H9 (cell line): ENCODE measurements around the gene ZDHHC19. TPM values are rescaled to one million over a fixed set of nuclear protein-coding genes. Genes with fewer than 3 reads are reported as not detected.

Source experiments
- DNase-seq: peaks from one replicate; pipeline ENCODE4 v3.0.0-alpha.2; 2017
- H2AFZ ChIP-seq: one replicate; pipeline ENCODE4 v1.6.1; 2013; ENCODE audit warnings: mild to moderate bottlenecking, low read length, control low read depth, moderate library complexity
- H2AK5ac ChIP-seq: 2 replicates; pipeline ENCODE4 v1.6.1; 2013; ENCODE audit warnings: low read length, control low read depth, mixed read lengths; ENCODE audit not compliant: insufficient read length
- H2BK120ac ChIP-seq: one replicate; pipeline ENCODE4 v1.6.1; 2013; ENCODE audit warnings: low read depth, mild to moderate bottlenecking, low read length, control low read depth, inconsistent platforms; ENCODE audit not compliant: poor library complexity, severe bottlenecking
- H2BK12ac ChIP-seq: 2 replicates; pipeline ENCODE4 v1.6.1; 2013; ENCODE audit warnings: low read length, control low read depth, mixed read lengths, low read depth; ENCODE audit not compliant: insufficient read length
- H2BK15ac ChIP-seq: 2 replicates; pipeline ENCODE4 v1.6.1; 2013; ENCODE audit warnings: low read depth, low read length, control low read depth
- H2BK20ac ChIP-seq: one replicate; pipeline ENCODE4 v1.6.1; 2013; ENCODE audit warnings: low read depth, mild to moderate bottlenecking, low read length, control low read depth, inconsistent platforms; ENCODE audit not compliant: poor library complexity, severe bottlenecking
- H2BK5ac ChIP-seq: 2 replicates; pipeline ENCODE4 v1.6.1; 2013; ENCODE audit warnings: low read length, control low read depth, mixed read lengths; ENCODE audit not compliant: insufficient read length
- H3K14ac ChIP-seq: 2 replicates; pipeline ENCODE4 v1.6.1; 2013; ENCODE audit warnings: low read length, control low read depth; ENCODE audit not compliant: insufficient read depth
- H3K18ac ChIP-seq: 2 replicates; pipeline ENCODE4 v1.6.1; 2013; ENCODE audit warnings: low read depth, mild to moderate bottlenecking, mixed read lengths, low read length, control low read depth; ENCODE audit not compliant: insufficient read length
- H3K23ac ChIP-seq: 2 replicates; pipeline ENCODE4 v1.6.1; 2013; ENCODE audit warnings: low read length, control low read depth, mixed read lengths, low read depth; ENCODE audit not compliant: insufficient read length
- H3K23me2 ChIP-seq: 2 replicates; pipeline ENCODE4 v1.6.1; 2013; ENCODE audit warnings: low read depth, mild to moderate bottlenecking, mixed read lengths, low read length, control low read depth; ENCODE audit not compliant: insufficient read length, poor library complexity, severe bottlenecking
- H3K27ac ChIP-seq: 2 replicates; pipeline ENCODE4 v1.5.1; 2013; ENCODE audit warnings: low read length, control low read depth, mixed read lengths, low read depth; ENCODE audit not compliant: insufficient read length
- H3K27me3 ChIP-seq: 2 replicates; pipeline ENCODE4 v1.6.1; 2013; ENCODE audit warnings: low read length, control low read depth, inconsistent platforms; ENCODE audit not compliant: insufficient read depth
- H3K4ac ChIP-seq: 2 replicates; pipeline ENCODE4 v1.6.1; 2013; ENCODE audit warnings: low read depth, mild to moderate bottlenecking, control low read depth, inconsistent platforms, low read length, moderate library complexity
- H3K4me1 ChIP-seq: 2 replicates; pipeline ENCODE4 v1.6.1; 2013; ENCODE audit warnings: low read length, control low read depth, inconsistent platforms; ENCODE audit not compliant: insufficient read depth
- H3K4me2 ChIP-seq: 2 replicates; pipeline ENCODE4 v1.6.1; 2013; ENCODE audit warnings: low read length, control low read depth, mixed read lengths; ENCODE audit not compliant: insufficient read length, insufficient read depth
- H3K56ac ChIP-seq: 2 replicates; pipeline ENCODE4 v1.6.1; 2013; ENCODE audit warnings: low read depth, mild to moderate bottlenecking, mixed read lengths, low read length, control low read depth; ENCODE audit not compliant: insufficient read length
- H3K79me1 ChIP-seq: 2 replicates; pipeline ENCODE4 v1.6.1; 2013; ENCODE audit warnings: low read depth, mild to moderate bottlenecking, moderate library complexity, low read length, control low read depth, inconsistent platforms; ENCODE audit not compliant: insufficient read depth, poor library complexity, severe bottlenecking
- H3K79me2 ChIP-seq: 2 replicates; pipeline ENCODE4 v1.6.1; 2013; ENCODE audit warnings: low read length, control low read depth, inconsistent platforms; ENCODE audit not compliant: insufficient read depth
- H3K9ac ChIP-seq: 2 replicates; pipeline ENCODE4 v1.6.1; 2013; ENCODE audit warnings: low read length, control low read depth, mixed read lengths; ENCODE audit not compliant: insufficient read length; ENCODE audit errors: extremely low read depth
- H3K9me3 ChIP-seq: one replicate; pipeline ENCODE4 v1.6.1; 2013; ENCODE audit warnings: low read depth, low read length, inconsistent platforms; ENCODE audit not compliant: control insufficient read depth
- H3T11ph ChIP-seq: one replicate; pipeline ENCODE4 v1.6.1; 2013; ENCODE audit warnings: mild to moderate bottlenecking, low read length, control low read depth, inconsistent platforms
- H4K20me1 ChIP-seq: one replicate; pipeline ENCODE4 v1.6.1; 2013; ENCODE audit not compliant: control insufficient read depth, insufficient read length, insufficient read depth
- H4K5ac ChIP-seq: 2 replicates; pipeline ENCODE4 v1.6.1; 2013; ENCODE audit warnings: low read depth, mild to moderate bottlenecking, mixed read lengths, low read length, control low read depth; ENCODE audit not compliant: insufficient read length
- H4K8ac ChIP-seq: replicated peaks from 2 replicates; pipeline ENCODE4 v1.6.1; 2013; ENCODE audit warnings: low read length, control low read depth, mixed read lengths, low read depth; ENCODE audit not compliant: insufficient read length
- H4K91ac ChIP-seq: 2 replicates; pipeline ENCODE4 v1.6.1; 2013; ENCODE audit warnings: low read depth, mild to moderate bottlenecking, moderate library complexity, mixed read lengths, low read length, control low read depth; ENCODE audit not compliant: insufficient read length
- H3K27ac Mint-ChIP-seq, 3 experiments: 2 replicates in 2 of 3; 3 replicates in 1 of 3; pipeline ENCODE4 v1.8.0; 2020 to 2021; ENCODE audit warnings: mixed read lengths in 3 of 3, mild to moderate bottlenecking in 1 of 3, moderate library complexity in 1 of 3
- H3K27me3 Mint-ChIP-seq: 2 replicates; pipeline ENCODE4 v1.8.0; 2021; ENCODE audit warnings: low read depth, mild to moderate bottlenecking, moderate library complexity, mixed read lengths
- H3K36me3 Mint-ChIP-seq, 3 experiments: 2 replicates in 2 of 3; 3 replicates in 1 of 3; pipeline ENCODE4 v1.8.0; 2020 to 2021; ENCODE audit warnings: low read depth in 3 of 3, mixed read lengths in 3 of 3; ENCODE audit not compliant: insufficient read depth in 1 of 3
- H3K4me1 Mint-ChIP-seq, 2 experiments: 2 replicates each; pipeline ENCODE4 v1.8.0; 2020; ENCODE audit warnings: mixed read lengths in 2 of 2
- H3K4me3 Mint-ChIP-seq, 2 experiments: 2 replicates in 1 of 2; 3 replicates in 1 of 2; pipeline ENCODE4 v1.8.0; 2020 to 2021; ENCODE audit warnings: mild to moderate bottlenecking in 2 of 2, mixed read lengths in 2 of 2, moderate library complexity in 1 of 2
- H3K9me3 Mint-ChIP-seq, 2 experiments: 2 replicates in 1 of 2; 3 replicates in 1 of 2; pipeline ENCODE4 v1.8.0; 2020; ENCODE audit warnings: mild to moderate bottlenecking in 2 of 2, mixed read lengths in 2 of 2, moderate library complexity in 1 of 2
- CTCF ChIP-seq: fragments of 200-600 bp; sonication (generic); conservative IDR thresholded peaks from 3 replicates; pipeline ENCODE4 v1.8.0; 2021; ENCODE audit warnings: antibody characterized with exemption, mild to moderate bottlenecking
- WGBS: extraction: QIAGEN DNeasy Blood & Tissue Kit; methylation state at CpG from one replicate; pipeline ENCODE4 v1.1.7; 2013; ENCODE audit warnings: missing lambda C conversion rate, low lambda C conversion rate, mixed read lengths; ENCODE audit not compliant: insufficient read length; ENCODE audit errors: extremely low coverage; 5-methylcytosine and 5-hydroxymethylcytosine counted together
- total RNA-seq: library from RNA; stranded (reverse); gene quantifications from 2 replicates; pipeline ENCODE4 v1.2.1, GENCODE V29; 2021

Gene ZDHHC19
- total RNA-seq, 1 experiment from 2014 or later, result 2.2 TPM

DNA sequence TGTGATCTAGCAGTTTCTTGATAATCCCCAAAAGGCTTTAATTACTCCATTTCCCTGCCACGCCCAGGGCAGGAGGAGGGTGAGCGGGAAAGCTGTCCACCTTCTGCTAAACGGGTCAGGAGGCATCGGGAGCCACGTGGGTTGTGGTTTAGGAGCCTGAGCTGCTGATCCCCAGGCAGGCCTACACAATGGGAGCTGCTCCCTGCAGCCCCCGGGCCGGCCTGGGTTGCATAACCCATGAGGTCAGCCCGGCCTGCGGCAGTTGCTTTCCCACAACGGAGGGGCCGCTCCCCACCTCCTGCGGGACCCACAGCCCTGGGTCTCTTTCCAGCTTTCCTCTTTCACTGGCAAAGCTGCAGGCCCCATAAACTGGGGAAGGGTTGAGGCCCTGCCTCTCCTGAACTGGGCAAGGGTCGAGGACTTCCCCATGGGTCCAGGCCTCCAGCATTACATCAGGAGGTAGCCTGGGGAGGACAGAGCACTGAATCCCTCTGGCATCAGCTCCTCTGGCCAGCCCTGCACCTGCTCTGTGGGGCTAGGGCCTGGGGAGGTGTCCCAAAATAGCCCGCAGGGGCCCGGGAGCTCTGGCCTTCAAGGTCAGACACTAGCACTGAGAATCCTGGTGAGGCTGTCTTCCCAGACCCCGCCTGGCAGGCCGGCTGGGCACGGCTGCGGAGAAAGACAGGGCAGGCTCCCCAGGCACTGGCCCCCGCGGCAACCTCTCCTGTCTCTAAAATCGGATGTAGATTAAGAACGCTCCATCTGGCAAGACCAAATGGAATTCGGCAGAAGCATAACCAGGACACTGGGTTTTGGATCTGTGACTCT, 47.3 kb downstream of the ZDHHC19 start:
- Histone ChIP-seq H3K23ac (no peak overlapping the region), H2AFZ (no peak overlapping the region), H2BK20ac (no peak overlapping the region), H2BK120ac (no peak overlapping the region), H3K4me1 (no peaks in the 10 kb centered on the region; the same call in 1 of the 2 replicates), H3K14ac (no peak overlapping the region; the same call in 1 of the 2 replicates), H3K27ac (no peak overlapping the region), H3K4me2 (no peak overlapping the region), H4K5ac (no peak overlapping the region), H2BK5ac (no peak overlapping the region), H3T11ph (no peak overlapping the region), H3K23me2 (no peaks in the 10 kb centered on the region), H2BK12ac (no peak overlapping the region), H4K8ac (no peak overlapping the region), H4K20me1 (no peaks in the 10 kb centered on the region), H4K91ac (no peak overlapping the region), H3K9me3 (no peaks in the 10 kb centered on the region), H3K18ac (no peak overlapping the region), H3K56ac (no peak overlapping the region), H3K27me3 (no peaks in the 10 kb centered on the region), H2AK5ac (no peak overlapping the region), H3K79me1 (no peaks in the 10 kb centered on the region), H3K9ac (no peak overlapping the region), H3K4ac (no peak overlapping the region), H2BK15ac (no peak overlapping the region), H3K79me2 (no peaks in the 10 kb centered on the region)
- Mint-ChIP-seq H3K9me3 (no peaks in the 10 kb centered on the region), H3K4me1 (peaks cover 7 to 13% of the 10 kb centered on the region in 2 experiments), H3K4me3 (no peak overlapping the region), H3K36me3 (no peaks in the 10 kb centered on the region), H3K27ac (no peak overlapping the region), H3K27me3 (no peaks in the 10 kb centered on the region)
- TF ChIP-seq CTCF, result no peak
- DNase-seq, result no peak
- no CpG with 5 or more reads among the region's 24 CpGs for WGBS
